SJCRH30 (cell line): ENCODE data around the gene TCTN3. TPM values are rescaled to one million over a fixed set of nuclear protein-coding genes. Genes with fewer than 3 reads are reported as not detected.
"Not testable (repeated sequence)": the region's sequence is repeated elsewhere in the genome, so short reads cannot be mapped to it uniquely, and the experiment has no call there.

ENCODE experiments used
- DNase-seq, 2 experiments: peaks; one replicate each; pipeline ENCODE4 v3.0.0-alpha.2; 2015 to 2020
- H3K27ac ChIP-seq: fragments of 250-450 bp; sonication (Bioruptor Pico); 2 replicates; pipeline ENCODE4 v1.5.1; 2020; ENCODE audit warnings: mild to moderate bottlenecking, moderate library complexity
- H3K27me3 ChIP-seq: fragments of 250-450 bp; sonication (Bioruptor Pico); 2 replicates; pipeline ENCODE4 v1.5.1; 2020; ENCODE audit warnings: mild to moderate bottlenecking, moderate library complexity
- H3K36me3 ChIP-seq: fragments of 250-450 bp; sonication (Bioruptor Pico); 2 replicates; pipeline ENCODE4 v1.5.1; 2020; ENCODE audit warnings: mild to moderate bottlenecking, moderate library complexity
- H3K4me1 ChIP-seq: fragments of 250-450 bp; sonication (Bioruptor Pico); 2 replicates; pipeline ENCODE4 v1.5.1; 2020; ENCODE audit warnings: mild to moderate bottlenecking, moderate library complexity
- H3K4me3 ChIP-seq: fragments of 250-450 bp; sonication (Bioruptor Pico); 2 replicates; pipeline ENCODE4 v1.5.1; 2020; ENCODE audit warnings: mild to moderate bottlenecking, moderate library complexity
- H3K9me3 ChIP-seq: fragments of 250-450 bp; sonication (Bioruptor Pico); replicated peaks from 2 replicates; pipeline ENCODE4 v1.5.1; 2020; ENCODE audit warnings: mild to moderate bottlenecking, moderate library complexity
- total RNA-seq: library from RNA; depleted of rRNA; stranded (reverse); fragments of >200 nt; shearing (Covaris generic); gene quantifications from 2 replicates; pipeline ENCODE4 v1.2.3, GENCODE V29; 2014; rRNA removed

The TCTN3 gene, protein sequence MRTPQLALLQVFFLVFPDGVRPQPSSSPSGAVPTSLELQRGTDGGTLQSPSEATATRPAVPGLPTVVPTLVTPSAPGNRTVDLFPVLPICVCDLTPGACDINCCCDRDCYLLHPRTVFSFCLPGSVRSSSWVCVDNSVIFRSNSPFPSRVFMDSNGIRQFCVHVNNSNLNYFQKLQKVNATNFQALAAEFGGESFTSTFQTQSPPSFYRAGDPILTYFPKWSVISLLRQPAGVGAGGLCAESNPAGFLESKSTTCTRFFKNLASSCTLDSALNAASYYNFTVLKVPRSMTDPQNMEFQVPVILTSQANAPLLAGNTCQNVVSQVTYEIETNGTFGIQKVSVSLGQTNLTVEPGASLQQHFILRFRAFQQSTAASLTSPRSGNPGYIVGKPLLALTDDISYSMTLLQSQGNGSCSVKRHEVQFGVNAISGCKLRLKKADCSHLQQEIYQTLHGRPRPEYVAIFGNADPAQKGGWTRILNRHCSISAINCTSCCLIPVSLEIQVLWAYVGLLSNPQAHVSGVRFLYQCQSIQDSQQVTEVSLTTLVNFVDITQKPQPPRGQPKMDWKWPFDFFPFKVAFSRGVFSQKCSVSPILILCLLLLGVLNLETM
- total RNA-seq: 22.5 and 23.3 TPM in 2 replicates

DNA sequence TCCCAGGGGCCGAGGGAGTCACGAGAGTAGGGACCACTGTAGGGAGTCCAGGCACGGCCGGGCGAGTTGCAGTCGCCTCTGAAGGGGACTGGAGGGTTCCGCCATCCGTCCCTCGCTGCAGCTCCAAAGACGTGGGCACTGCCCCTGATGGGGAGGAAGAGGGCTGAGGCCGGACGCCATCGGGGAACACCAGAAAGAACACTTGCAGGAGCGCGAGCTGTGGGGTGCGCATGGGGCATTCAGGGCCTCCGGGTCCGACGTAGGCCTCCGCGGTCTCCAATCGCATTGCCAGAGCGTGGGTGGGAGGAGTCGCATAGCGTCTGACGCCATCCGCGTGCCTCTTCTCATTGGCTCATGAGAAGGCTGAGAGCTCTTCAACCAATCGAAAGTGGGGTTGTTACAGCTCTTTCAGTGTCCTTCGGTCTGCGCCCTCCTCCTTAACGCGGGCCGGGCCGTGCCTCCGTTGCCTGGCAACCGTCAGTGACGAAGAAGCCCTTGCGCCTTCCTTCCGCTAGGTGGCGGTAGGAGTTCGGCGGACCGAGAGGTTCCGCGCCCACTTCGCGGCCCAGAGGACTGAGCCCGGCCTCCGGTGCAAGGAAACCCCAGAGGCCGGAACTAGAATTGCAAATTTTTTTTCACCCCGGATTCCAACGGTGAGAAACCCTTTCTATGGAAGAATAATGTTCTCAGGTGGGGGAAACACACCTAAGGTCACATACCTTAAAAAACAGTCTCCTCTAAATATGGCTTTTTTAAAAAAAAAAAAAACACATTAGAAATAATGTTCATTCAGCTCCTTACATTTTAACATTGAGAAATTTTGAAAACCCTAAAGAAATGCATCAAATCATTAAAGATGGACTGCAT lies at the start of gene TCTN3:
TSS of gene TCTN3 (minus strand) at position 260 of the 867 bp plus-strand sequence. CDS start at position 232, 28 bp downstream.
- Histone ChIP-seq H3K27ac (no peak within 1 kb of the TSS; the same call in 1 of the 2 replicates), H3K27me3 (no peaks in the 10 kb centered on the region), H3K4me3 (peak within 1 kb of the TSS; percentile 72), H3K4me1 (no peaks in the 10 kb centered on the region), H3K9me3 (no peaks in the 10 kb centered on the region), H3K36me3 (peaks cover 2% of the 10 kb centered on the region; the same call in 1 of the 2 replicates)
- peak; percentile 94 to 98 for DNase-seq

DNA sequence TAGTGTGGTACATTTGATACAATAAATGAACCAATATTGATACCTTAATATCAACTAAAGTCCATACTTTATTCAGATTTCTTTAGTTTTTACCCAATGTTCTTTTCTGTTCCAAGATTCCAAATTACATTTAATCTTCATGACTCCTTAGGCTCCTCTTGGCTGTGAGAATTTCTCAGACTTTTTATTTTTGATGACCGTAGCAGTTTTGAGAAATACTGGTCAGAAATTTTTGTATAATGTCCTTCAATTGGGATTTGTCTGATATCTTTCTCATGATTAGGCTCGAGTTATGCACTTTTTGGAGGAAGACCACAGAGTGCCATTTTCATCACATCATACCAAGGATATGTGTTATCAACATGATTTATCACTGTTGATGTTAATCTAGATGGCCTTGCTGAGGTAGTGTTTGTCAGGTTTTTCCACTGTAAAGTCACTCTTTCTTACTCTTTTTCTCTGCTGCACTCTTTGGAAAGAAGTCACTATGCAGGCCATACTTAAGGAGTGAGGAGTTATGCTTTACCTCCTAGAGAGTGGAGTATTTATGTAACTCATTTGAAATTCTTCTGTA lies 49.3 kb upstream of the TCTN3 start:
- Histone ChIP-seq H3K9me3 (no peaks in the 10 kb centered on the region), H3K27ac (no peak overlapping the region), H3K4me1 (no peaks in the 10 kb centered on the region), H3K27me3 (no peaks in the 10 kb centered on the region), H3K4me3 (no peak overlapping the region), H3K36me3 (no peaks in the 10 kb centered on the region)
- no peak for DNase-seq

DNA sequence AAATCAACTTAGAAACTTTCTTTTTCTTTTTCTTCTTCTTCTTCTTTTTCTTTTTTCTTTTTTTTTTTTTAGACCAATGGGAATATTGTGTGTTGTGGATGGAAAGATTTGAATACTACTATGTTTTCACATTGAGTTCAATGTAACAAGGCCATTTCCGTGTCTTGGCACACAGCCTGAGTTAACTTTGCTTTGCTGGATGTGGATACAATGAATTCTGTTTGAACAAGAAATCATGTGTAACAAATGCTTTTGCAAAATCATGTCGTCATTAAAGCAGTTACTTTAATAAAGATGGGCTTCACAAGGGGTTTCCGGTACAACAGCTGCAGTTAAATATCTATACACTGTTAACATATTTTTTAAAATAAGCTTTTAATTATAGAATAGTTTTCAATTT lies 48.8 kb upstream of the TCTN3 start:
- peak in 1 of 2 experiments; percentile 29 for DNase-seq
- H3K4me3 ChIP-seq: no peak overlapping the region
- no peaks in the 10 kb centered on the region for H3K36me3 ChIP-seq
- no peaks in the 10 kb centered on the region for H3K4me1 ChIP-seq
- no peaks in the 10 kb centered on the region for H3K9me3 ChIP-seq
- no peak overlapping the region for H3K27ac ChIP-seq
- H3K27me3 ChIP-seq: no peaks in the 10 kb centered on the region

DNA sequence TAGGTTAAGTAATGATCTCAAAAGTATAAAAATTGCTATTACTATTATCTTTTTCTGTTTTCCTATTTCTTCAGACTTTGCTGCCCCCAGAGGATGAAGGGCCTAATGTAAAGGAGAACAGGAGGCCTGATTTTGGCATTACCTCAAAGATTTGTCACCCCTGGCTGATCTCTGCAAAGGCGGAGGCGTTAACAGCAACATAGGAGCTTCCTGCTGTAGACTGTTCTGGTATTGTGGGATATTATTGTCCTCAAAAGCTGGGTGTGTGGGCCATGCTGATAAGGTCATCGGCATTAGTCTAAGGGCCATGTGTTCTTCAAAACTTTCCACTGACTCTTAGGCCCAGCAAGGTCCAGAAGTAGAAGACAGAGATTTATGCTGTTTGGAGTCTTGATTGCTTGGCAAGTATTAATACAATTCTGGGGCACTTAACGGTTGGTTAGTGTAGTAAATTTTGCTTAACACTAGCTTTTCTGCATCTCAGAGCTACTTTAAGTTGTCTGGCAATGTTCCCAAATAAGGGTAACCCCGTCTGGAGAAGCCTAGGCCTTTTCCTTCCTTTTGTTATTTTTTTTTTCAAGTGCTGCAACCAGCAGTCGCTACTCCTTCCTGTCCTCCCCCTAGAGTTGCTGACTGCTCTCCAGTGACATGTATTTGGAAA lies 48.2 kb upstream of the TCTN3 start:
- no peak overlapping the region for H3K4me3 ChIP-seq
- no peaks in the 10 kb centered on the region for H3K27me3 ChIP-seq
- no peak overlapping the region for H3K27ac ChIP-seq
- H3K9me3 ChIP-seq: no peaks in the 10 kb centered on the region
- DNase-seq: peak in 1 of 2 experiments; percentile 11
- H3K36me3 ChIP-seq: no peaks in the 10 kb centered on the region
- no peaks in the 10 kb centered on the region for H3K4me1 ChIP-seq

DNA sequence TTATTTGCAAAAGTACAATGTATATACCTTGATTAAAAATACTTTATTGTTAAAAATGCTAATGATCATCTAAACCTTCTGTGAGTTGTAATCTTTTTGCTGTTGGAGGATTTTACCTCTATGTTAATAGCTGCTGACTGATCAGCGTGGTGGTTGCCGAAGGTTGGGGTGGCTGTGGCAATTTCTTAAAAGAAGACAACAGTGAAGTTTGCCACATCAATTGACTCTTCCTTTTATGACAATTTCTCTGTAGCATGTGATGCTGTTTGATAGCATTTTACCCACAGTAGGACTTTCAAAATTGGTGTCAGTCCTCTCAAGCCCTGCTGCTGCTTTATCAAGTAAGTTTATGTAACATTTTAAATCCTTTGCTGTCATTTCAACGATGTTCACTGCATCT lies 45.3 kb upstream of the TCTN3 start:
- Histone ChIP-seq H3K4me1 (no peaks in the 10 kb centered on the region), H3K36me3 (no peaks in the 10 kb centered on the region), H3K9me3 (no peaks in the 10 kb centered on the region), H3K4me3 (no peak overlapping the region), H3K27ac (no peak overlapping the region), H3K27me3 (no peaks in the 10 kb centered on the region)
- no peak for DNase-seq

DNA sequence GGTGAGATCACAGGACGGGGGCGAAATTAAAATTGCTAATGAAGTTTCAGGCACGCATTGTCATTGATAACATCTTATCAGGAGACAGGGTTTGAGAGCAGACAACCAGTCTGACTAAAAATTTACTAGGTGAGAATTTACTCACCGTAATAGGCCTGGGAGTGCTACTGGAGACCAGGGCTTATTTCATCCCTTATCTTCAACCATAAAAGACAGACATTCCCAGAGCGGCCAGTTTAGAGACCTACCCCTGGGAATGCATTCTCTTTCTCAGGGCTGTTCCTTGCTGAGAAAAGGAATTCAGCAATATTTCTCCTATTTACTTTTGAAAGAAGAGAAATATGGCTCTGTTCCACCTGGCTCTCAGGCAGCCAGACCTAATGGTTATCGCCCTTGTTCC lies 39.2 kb upstream of the TCTN3 start:
- not testable (repeated sequence) for DNase-seq, H3K27me3 ChIP-seq, H3K27ac ChIP-seq, H3K9me3 ChIP-seq, H3K36me3 ChIP-seq, H3K4me3 ChIP-seq, H3K4me1 ChIP-seq

- no peak for DNase-seq
- Histone ChIP-seq H3K36me3 (no peaks in the 10 kb centered on the region), H3K9me3 (no peaks in the 10 kb centered on the region), H3K27ac (no peak overlapping the region), H3K4me3 (no peak overlapping the region), H3K4me1 (no peaks in the 10 kb centered on the region), H3K27me3 (no peaks in the 10 kb centered on the region)
These were observed 36.5 kb upstream of the TCTN3 start for GRCh38 chr10:95730233-95730632.

DNA sequence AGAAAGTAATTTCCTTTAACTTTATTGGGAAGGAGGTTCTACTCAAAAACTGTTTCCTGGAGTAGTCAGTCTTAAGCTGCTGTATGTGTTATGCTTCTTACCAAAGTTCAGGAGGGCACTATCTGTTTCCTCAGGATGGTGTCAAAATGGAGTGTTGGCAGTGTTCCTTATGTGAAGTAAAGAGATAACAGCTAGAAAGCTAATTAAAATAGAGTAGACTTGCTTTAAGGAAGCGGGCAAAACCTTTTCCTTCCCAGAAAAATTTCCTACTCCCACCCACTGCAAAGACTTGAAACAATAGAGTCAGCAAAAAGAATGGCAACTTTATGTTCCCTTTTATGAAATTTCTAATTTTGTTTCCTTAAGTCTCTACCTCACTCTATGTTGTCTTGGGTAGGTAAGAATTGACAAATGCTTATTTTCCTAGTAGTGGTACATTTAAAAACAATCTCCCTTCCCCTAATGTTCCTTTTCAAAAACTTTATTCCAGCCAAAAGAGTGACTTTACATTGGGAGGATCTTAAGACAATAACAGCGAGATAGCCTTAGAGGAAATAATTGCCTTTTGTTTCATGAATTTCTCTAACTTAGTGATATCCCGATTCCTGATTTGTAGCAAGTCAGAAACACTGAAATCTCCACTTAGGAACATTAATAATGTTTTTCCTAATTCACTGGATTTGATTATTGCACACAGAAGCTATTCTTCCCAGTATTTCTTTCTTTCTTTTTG lies 35.8 kb upstream of the TCTN3 start:
- H3K4me1 ChIP-seq: no peaks in the 10 kb centered on the region
- H3K27ac ChIP-seq: no peak overlapping the region
- DNase-seq: no peak

DNA sequence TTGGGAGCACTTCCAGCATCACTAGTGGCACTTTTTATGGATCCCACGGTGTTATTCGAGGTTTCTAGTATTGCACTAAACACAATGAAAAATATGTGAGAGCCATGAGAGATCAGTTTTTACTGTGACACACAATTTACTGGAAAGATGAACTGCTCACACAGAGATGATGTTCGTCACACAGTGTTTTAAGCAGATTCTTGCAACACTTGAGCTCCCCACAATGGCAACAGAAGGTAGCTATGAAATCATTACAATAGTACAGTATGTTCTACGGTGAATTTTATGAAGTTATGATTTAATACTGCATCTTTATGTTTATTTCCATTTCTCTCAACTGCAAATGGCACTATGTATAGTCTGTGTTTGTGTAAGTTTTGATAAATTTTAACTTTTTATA lies 34.8 kb upstream of the TCTN3 start:
- H3K36me3 ChIP-seq: no peaks in the 10 kb centered on the region
- H3K4me3 ChIP-seq: no peak overlapping the region
- H3K27me3 ChIP-seq: no peaks in the 10 kb centered on the region
- H3K27ac ChIP-seq: no peak overlapping the region
- H3K9me3 ChIP-seq: no peaks in the 10 kb centered on the region
- DNase-seq: no peak
- no peaks in the 10 kb centered on the region for H3K4me1 ChIP-seq

More for the DNA sequence above, 35.8 kb upstream of the TCTN3 start:
- no peak overlapping the region for H3K4me3 ChIP-seq
- H3K9me3 ChIP-seq: no peaks in the 10 kb centered on the region
- no peaks in the 10 kb centered on the region for H3K27me3 ChIP-seq
- no peaks in the 10 kb centered on the region for H3K36me3 ChIP-seq

DNA sequence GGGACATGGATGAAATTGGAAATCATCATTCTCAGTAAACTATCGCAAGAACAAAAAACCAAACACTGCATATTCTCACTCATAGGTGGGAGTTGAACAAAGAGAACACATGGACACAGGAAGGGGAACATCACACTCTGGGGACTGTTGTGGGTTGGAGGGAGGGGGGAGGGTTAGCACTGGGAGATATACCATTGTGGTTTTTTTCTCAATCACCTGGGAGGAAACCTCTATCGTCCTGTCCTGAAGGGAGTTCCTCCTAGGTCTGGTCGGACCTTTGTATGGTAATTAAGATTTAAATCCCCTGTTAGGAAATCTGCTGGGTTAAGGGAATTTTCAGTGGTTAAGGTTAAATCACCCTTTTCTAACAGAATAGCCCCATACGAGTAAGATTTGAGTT lies 28.8 kb upstream of the TCTN3 start:
- not testable (repeated sequence) for H3K27ac ChIP-seq, DNase-seq, H3K4me3 ChIP-seq, H3K36me3 ChIP-seq, H3K27me3 ChIP-seq, H3K4me1 ChIP-seq, H3K9me3 ChIP-seq

- not testable (repeated sequence) for H3K4me3 ChIP-seq, H3K36me3 ChIP-seq, H3K9me3 ChIP-seq, H3K27ac ChIP-seq, DNase-seq, H3K4me1 ChIP-seq, H3K27me3 ChIP-seq
These were observed 27.0 kb upstream of the TCTN3 start for GRCh38 chr10:95720745-95721144.

GRCh38 chr10:95716866-95717265 lies 23.1 kb upstream of the TCTN3 start:
- no peak for DNase-seq
- Histone ChIP-seq H3K36me3 (no peaks in the 10 kb centered on the region), H3K4me3 (no peak overlapping the region), H3K27me3 (no peaks in the 10 kb centered on the region), H3K27ac (no peak overlapping the region), H3K9me3 (no peaks in the 10 kb centered on the region), H3K4me1 (no peaks in the 10 kb centered on the region)

DNA sequence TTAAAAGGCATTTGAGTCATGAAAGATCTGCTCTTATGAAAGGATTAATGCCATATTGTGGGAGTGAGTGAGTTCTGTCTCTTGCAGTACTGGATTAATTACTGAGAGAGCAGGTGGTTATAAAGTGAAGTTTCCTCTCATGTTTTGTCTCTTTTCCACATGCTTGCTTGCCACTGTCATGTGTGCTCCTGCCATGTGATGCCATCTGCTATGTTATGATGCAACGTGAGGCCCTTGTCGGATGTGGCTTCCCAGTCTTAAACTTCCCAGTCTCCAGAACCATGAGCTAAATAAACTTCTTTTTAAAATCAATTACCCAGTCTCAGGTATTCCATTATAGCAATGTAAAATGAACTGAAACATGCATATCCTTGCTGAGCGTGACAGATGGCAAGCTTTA lies 22.7 kb upstream of the TCTN3 start:
- Histone ChIP-seq H3K9me3 (no peaks in the 10 kb centered on the region), H3K4me3 (no peak overlapping the region), H3K4me1 (no peaks in the 10 kb centered on the region), H3K27ac (no peak overlapping the region), H3K36me3 (no peaks in the 10 kb centered on the region), H3K27me3 (no peaks in the 10 kb centered on the region)
- no peak for DNase-seq

GRCh38 chr10:95711492-95711891 lies 17.8 kb upstream of the TCTN3 start:
- Histone ChIP-seq H3K27ac (no peak overlapping the region), H3K36me3 (no peaks in the 10 kb centered on the region), H3K4me3 (no peak overlapping the region), H3K4me1 (no peaks in the 10 kb centered on the region), H3K9me3 (no peaks in the 10 kb centered on the region), H3K27me3 (no peaks in the 10 kb centered on the region)
- no peak for DNase-seq
